MCF 10A (cell line): Measurements from ENCODE around the gene CTSZ. TPM values are rescaled to one million over a fixed set of nuclear protein-coding genes. Genes with fewer than 3 reads are reported as not detected.

ENCODE experiments used
- BruUV-seq: library from RNA; stranded (reverse); fragments of 400-500 nt; replicated peaks from 2 replicates; lab custom pipeline; 2021; lab: Mats Ljungman, UMichigan
- CTCF ChIA-PET: fragments of 300-600 bp; sonication (Branson Sonifier 250); formaldehyde crosslinking; extraction: SDS; loops from one replicate; lab custom pipeline; 2021; ENCODE audit warnings: antibody characterized with exemption, inconsistent platforms; lab: Yijun Ruan, JAX
- POLR2A ChIA-PET: fragments of 300-600, 350-650 bp; sonication (Branson Sonifier 250); formaldehyde crosslinking; extraction: SDS; loops from one replicate; lab custom pipeline; 2020; ENCODE audit warnings: antibody characterized with exemption, inconsistent platforms; lab: Yijun Ruan, JAX
- DNase-seq: peaks from one replicate; pipeline ENCODE4 v3.0.0-alpha.2; 2018; ENCODE audit not compliant: unreplicated experiment
- H3K27ac Mint-ChIP-seq: one replicate; pipeline ENCODE4 v1.8.0; 2022; ENCODE audit warnings: mild to moderate bottlenecking, low read depth, mixed read lengths; ENCODE audit not compliant: unreplicated experiment
- H3K27me3 Mint-ChIP-seq: one replicate; pipeline ENCODE4 v1.8.0; 2022; ENCODE audit warnings: mixed read lengths; ENCODE audit not compliant: insufficient read depth, unreplicated experiment
- H3K36me3 Mint-ChIP-seq: one replicate; pipeline ENCODE4 v1.8.0; 2022; ENCODE audit warnings: mild to moderate bottlenecking, moderate library complexity, mixed read lengths; ENCODE audit not compliant: insufficient read depth, unreplicated experiment
- H3K4me1 Mint-ChIP-seq: one replicate; pipeline ENCODE4 v1.8.0; 2022; ENCODE audit warnings: mixed read lengths; ENCODE audit not compliant: insufficient read depth, unreplicated experiment
- H3K4me3 Mint-ChIP-seq: one replicate; pipeline ENCODE4 v1.8.0; 2022; ENCODE audit warnings: mild to moderate bottlenecking, moderate library complexity, mixed read lengths; ENCODE audit not compliant: unreplicated experiment
- H3K9me3 Mint-ChIP-seq: one replicate; pipeline ENCODE4 v1.8.0; 2022; ENCODE audit warnings: mixed read lengths; ENCODE audit not compliant: unreplicated experiment
- CTCF ChIP-seq: fragments of 200-600 bp; IDR thresholded peaks from one replicate; pipeline ENCODE4 v1.8.0; 2022; ENCODE audit warnings: antibody characterized with exemption, mild to moderate bottlenecking; ENCODE audit not compliant: unreplicated experiment
- intact Hi-C: fragments of 100-400 bp; cut with micrococcal nuclease; formaldehyde crosslinking; loops from 2 replicates; pipeline ENCODE4 v1.14.1; 2022
- total RNA-seq: library from RNA; stranded (reverse); gene quantifications from 2 replicates; pipeline ENCODE4 v1.2.3, GENCODE V29; 2022

Gene CTSZ
- total RNA-seq, 1 experiment from 2014 or later: 96.6 TPM

GRCh38 chr20:58980711-58981627, 26.1 kb downstream of the CTSZ start, which contains the start of gene NELFCD:
Gene NELFCD, plus strand, starts transcription at chr20:58981256. Its CDS starts 54 bp downstream, at chr20:58981310.
- Mint-ChIP-seq H3K4me3 (peak within 1 kb of the TSS; percentile 78), H3K27ac (peak within 1 kb of the TSS; percentile 54), H3K9me3 (peaks cover 1% of the 10 kb centered on the region), H3K36me3 (peaks cover 4% of the 10 kb centered on the region), H3K4me1 (peaks cover 27% of the 10 kb centered on the region), H3K27me3 (no peaks in the 10 kb centered on the region)
- BruUV-seq: no TSS peak
- intact Hi-C loops: loop anchor here (2.0 kb wide), 1 partner anchor 88 kb away; no protein-coding TSS in a partner anchor
- ChIA-PET CTCF (interaction anchor here (0.6 to 1.1 kb wide), 3 partner anchors 12 to 63 kb away, joined by 3 to 4 read pairs (median 3); no protein-coding TSS in a partner anchor), POLR2A (interaction anchor here (0.6 to 3.3 kb wide), 14 partner anchors 11 to 330 kb away, joined by 3 to 27 read pairs (median 4); partner anchors contain the start of gene ATP5F1E)
- DNase-seq: peak; percentile 78
- no peak for TF ChIP-seq CTCF

GRCh38 chr20:58978351-58979190, 28.5 kb downstream of the CTSZ start:
- Mint-ChIP-seq H3K9me3 (peaks cover 16% of the 10 kb centered on the region), H3K4me3 (no peak overlapping the region), H3K27ac (no peak overlapping the region), H3K27me3 (no peaks in the 10 kb centered on the region), H3K4me1 (peaks cover 14% of the 10 kb centered on the region), H3K36me3 (no peaks in the 10 kb centered on the region)
- TF ChIP-seq CTCF: no peak
- intact Hi-C loops: no loop called here
- ChIA-PET CTCF (interaction anchor here (0.5 to 1.6 kb wide), 6 partner anchors 14 to 541 kb away, joined by 3 to 4 read pairs (median 3); no protein-coding TSS in a partner anchor), POLR2A (interaction anchor here (0.7 to 1.2 kb wide), 4 partner anchors 12 to 103 kb away, joined by 3 to 4 read pairs (median 4); partner anchors contain the start of genes ATP5F1E and PRELID3B)
- no TSS peak for BruUV-seq
- no peak for DNase-seq

- H3K27ac Mint-ChIP-seq: no peak overlapping the region
- no peak for DNase-seq
- CTCF ChIA-PET: interaction anchor here (0.7 to 1.2 kb wide), 3 partner anchors 116 to 1606 kb away, joined by 3 to 4 read pairs (median 3); no protein-coding TSS in a partner anchor
- peaks cover 6% of the 10 kb centered on the region for H3K4me1 Mint-ChIP-seq
- H3K36me3 Mint-ChIP-seq: no peaks in the 10 kb centered on the region
- intact Hi-C loops: no loop called here
- H3K9me3 Mint-ChIP-seq: peaks cover 17% of the 10 kb centered on the region
- BruUV-seq: no TSS peak
- H3K4me3 Mint-ChIP-seq: no peak overlapping the region
- no peaks in the 10 kb centered on the region for H3K27me3 Mint-ChIP-seq
- no peak for TF ChIP-seq CTCF
- POLR2A ChIA-PET: interaction anchor here (0.6 to 1.1 kb wide), 2 partner anchors 18 to 56 kb away, joined by 3 to 7 read pairs; partner anchors contain the start of gene ATP5F1E
Observed at GRCh38 chr20:58976061-58976730, 30.9 kb downstream of the CTSZ start.
